Heart left ventricle (tissue), 13 donors: ENCODE data around the gene MTFMT.

Source experiments
- POLR2A ChIP-seq, 2 donors: fragments of 450-650 bp; IDR thresholded peaks; one replicate each; pipeline ENCODE4 v1.6.1; 2017; ENCODE audit warnings: antibody characterized with exemption in 2 of 2, mild to moderate bottlenecking in 2 of 2, moderate library complexity in 2 of 2
- TF ChIP-seq, protein P1 (sequence below), 12 donors: fragments of 200-600 bp; sonication (generic) in 4 of 12; IDR thresholded peaks; one replicate each; pipeline versions ENCODE4 v1.5.0 to v1.8.0; 2018 to 2022; ENCODE audit warnings: antibody characterized with exemption in 12 of 12, mild to moderate bottlenecking in 5 of 12
- donor health status: ischemic (EF 13 %, LVEDD 7.1; RV severe dilation, severe dysfunction).
- donor health status: DM: no; HTN: yes; CAD: no.
- donor health status: DM: no; HTN: no; CAD: no.
- donor health status: ischemic (EF 25% LVEDD 6.9; RV normal size, moderate dysfunction).
- donor health status: ischemic (EF 25% LVEDD 5.7; RV mildly dilated, moderate dysfunction).
- donor health status: ischemic (EF 35%, LVEDD 5.7; RV mildly dilated, moderate dysfunction).
- donor health status: nonischemic (EF 11% LVEDD 7.7; RV severe dilation, severe dysfunction).
- donor health status: DM: yes; HTN: yes; CAD: no.
- donor health status: PGD.
- donor health status: ischemic (EF 29% LVEDD 5.4; RV normal size, mild dysfunction).
- donor health status: nonischemic (EF 23%, LVEDD 6.1; RV moderate dilation, normal function).

DNA sequence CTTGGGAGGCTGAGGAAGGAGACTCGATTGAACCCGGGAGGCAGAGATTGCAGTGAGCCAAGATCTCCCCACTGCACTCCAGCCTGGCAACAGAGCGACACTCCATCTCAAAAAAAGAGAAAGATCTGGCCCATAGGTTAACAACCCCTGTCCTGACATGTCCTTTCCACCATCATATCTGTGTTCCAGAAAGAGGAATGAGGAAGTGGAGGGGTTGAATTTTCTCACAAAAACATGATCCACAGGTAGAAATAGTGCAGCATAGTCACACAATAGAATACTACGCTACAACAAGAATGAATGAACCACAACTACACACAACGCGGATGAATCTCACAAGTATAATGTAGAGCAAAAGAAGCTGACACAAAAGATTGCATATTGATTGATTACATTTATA lies 11.0 kb upstream of the MTFMT start:
- no peak for TF ChIP-seq POLR2A (IDR thresholded peaks at IDR 0.05)
- TF ChIP-seq, protein P1, sequence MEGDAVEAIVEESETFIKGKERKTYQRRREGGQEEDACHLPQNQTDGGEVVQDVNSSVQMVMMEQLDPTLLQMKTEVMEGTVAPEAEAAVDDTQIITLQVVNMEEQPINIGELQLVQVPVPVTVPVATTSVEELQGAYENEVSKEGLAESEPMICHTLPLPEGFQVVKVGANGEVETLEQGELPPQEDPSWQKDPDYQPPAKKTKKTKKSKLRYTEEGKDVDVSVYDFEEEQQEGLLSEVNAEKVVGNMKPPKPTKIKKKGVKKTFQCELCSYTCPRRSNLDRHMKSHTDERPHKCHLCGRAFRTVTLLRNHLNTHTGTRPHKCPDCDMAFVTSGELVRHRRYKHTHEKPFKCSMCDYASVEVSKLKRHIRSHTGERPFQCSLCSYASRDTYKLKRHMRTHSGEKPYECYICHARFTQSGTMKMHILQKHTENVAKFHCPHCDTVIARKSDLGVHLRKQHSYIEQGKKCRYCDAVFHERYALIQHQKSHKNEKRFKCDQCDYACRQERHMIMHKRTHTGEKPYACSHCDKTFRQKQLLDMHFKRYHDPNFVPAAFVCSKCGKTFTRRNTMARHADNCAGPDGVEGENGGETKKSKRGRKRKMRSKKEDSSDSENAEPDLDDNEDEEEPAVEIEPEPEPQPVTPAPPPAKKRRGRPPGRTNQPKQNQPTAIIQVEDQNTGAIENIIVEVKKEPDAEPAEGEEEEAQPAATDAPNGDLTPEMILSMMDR (IDR thresholded peaks at IDR 0.05): no peak
